Upper lobe of left lung (tissue), 4 donors: ENCODE results near the gene C1QL4.

Source experiments
- EP300 ChIP-seq, 4 donors: sonication (generic); formaldehyde crosslinking; IDR thresholded peaks; one replicate each; pipeline ENCODE4 v1.5.1; 2017; ENCODE audit warnings: antibody characterized with exemption in 4 of 4, control low read depth in 2 of 4
- POLR2A ChIP-seq, 4 donors: fragments of 450-650 bp; IDR thresholded peaks; one replicate each; pipeline ENCODE4 v1.5.1; 2016 to 2017; ENCODE audit warnings: antibody characterized with exemption in 4 of 4, mild to moderate bottlenecking in 2 of 4
- TF ChIP-seq, protein P1 (sequence below), 6 experiments: fragments of 450-650 bp in 4 of 6; fragments of 200-600 bp in 2 of 6; sonication (generic) in 2 of 6; IDR thresholded peaks; one replicate each; pipeline ENCODE4 v1.5.1; 2016 to 2019; ENCODE audit warnings: antibody characterized with exemption in 6 of 6

GRCh38 chr12:49292729-49293055 is 44.3 kb downstream of the C1QL4 start:
- TF ChIP-seq, protein P1, sequence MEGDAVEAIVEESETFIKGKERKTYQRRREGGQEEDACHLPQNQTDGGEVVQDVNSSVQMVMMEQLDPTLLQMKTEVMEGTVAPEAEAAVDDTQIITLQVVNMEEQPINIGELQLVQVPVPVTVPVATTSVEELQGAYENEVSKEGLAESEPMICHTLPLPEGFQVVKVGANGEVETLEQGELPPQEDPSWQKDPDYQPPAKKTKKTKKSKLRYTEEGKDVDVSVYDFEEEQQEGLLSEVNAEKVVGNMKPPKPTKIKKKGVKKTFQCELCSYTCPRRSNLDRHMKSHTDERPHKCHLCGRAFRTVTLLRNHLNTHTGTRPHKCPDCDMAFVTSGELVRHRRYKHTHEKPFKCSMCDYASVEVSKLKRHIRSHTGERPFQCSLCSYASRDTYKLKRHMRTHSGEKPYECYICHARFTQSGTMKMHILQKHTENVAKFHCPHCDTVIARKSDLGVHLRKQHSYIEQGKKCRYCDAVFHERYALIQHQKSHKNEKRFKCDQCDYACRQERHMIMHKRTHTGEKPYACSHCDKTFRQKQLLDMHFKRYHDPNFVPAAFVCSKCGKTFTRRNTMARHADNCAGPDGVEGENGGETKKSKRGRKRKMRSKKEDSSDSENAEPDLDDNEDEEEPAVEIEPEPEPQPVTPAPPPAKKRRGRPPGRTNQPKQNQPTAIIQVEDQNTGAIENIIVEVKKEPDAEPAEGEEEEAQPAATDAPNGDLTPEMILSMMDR (IDR thresholded peaks at IDR 0.05) = no peak
- TF ChIP-seq POLR2A (IDR thresholded peaks at IDR 0.05) = no peak
- TF ChIP-seq EP300 (IDR thresholded peaks at IDR 0.05) = no peak
